ENCODE results near the gene TMEM87B. TPM values are rescaled to one million over a fixed set of nuclear protein-coding genes. Genes with fewer than 3 reads are reported as not detected.

Gene TMEM87B
- total RNA-seq, 2 experiments from 2014 or later, result 13.9 to 22.8 TPM

- Histone ChIP-seq H3K9me3 (ENCODE audit: low read length) (no peaks in the 10 kb centered on the region), H3K4me1 (ENCODE audit: insufficient read depth, low read length, poor library complexity, severe bottlenecking) (no peaks in the 10 kb centered on the region), H3K36me3 (ENCODE audit: insufficient read depth, low read length) (no peaks in the 10 kb centered on the region), H3K4me3 (ENCODE audit: low read depth, low read length, poor library complexity, severe bottlenecking) (no peak overlapping the region), H3K4me2 (ENCODE audit: low read length) (no peak overlapping the region), H3K9me2 (ENCODE audit: insufficient read depth, low read length) (no peaks in the 10 kb centered on the region), H2AFZ (ENCODE audit: low read length) (no peak overlapping the region), H4K20me1 (ENCODE audit: insufficient read depth, low read length) (no peaks in the 10 kb centered on the region), H3K79me2 (ENCODE audit: insufficient read depth, low read depth, low read length) (no peaks in the 10 kb centered on the region), H3K27ac (ENCODE audit: low read depth, low read length, poor library complexity, severe bottlenecking) (no peak overlapping the region)
- ChIA-PET POLR2A (no interaction called here), CTCF (ENCODE audit: unreplicated experiment) (no interaction called here)
- BruUV-seq (replicated peaks), result no TSS peak
- intact Hi-C loops (cut with micrococcal nuclease; ENCODE audit: unreplicated experiment), result no loop called here
- DNase-seq (ENCODE audit: low spot score), result no peak
- TF ChIP-seq EZH2phosphoT487 (IDR thresholded peaks at IDR 0.05; ENCODE audit: borderline replicate concordance, low read depth, low read length), result no peak
- no peak for TF ChIP-seq CTCF (conservative IDR thresholded peaks at IDR 0.05; ENCODE audit: low read length)
These were observed 34.5 kb upstream of the TMEM87B start for GRCh38 chr2:112020561-112020960.

GRCh38 chr2:112021290-112021689, 33.8 kb upstream of the TMEM87B start:
- Histone ChIP-seq H3K9me2 (ENCODE audit: insufficient read depth, low read length) (no peaks in the 10 kb centered on the region), H3K4me2 (ENCODE audit: low read length) (no peak overlapping the region), H3K4me1 (ENCODE audit: insufficient read depth, low read length, poor library complexity, severe bottlenecking) (no peaks in the 10 kb centered on the region), H2AFZ (ENCODE audit: low read length) (no peak overlapping the region), H3K36me3 (ENCODE audit: insufficient read depth, low read length) (no peaks in the 10 kb centered on the region), H3K9me3 (ENCODE audit: low read length) (no peaks in the 10 kb centered on the region), H3K79me2 (ENCODE audit: insufficient read depth, low read depth, low read length) (no peaks in the 10 kb centered on the region), H3K4me3 (ENCODE audit: low read depth, low read length, poor library complexity, severe bottlenecking) (no peak overlapping the region), H3K27ac (ENCODE audit: low read depth, low read length, poor library complexity, severe bottlenecking) (no peak overlapping the region), H4K20me1 (ENCODE audit: insufficient read depth, low read length) (no peaks in the 10 kb centered on the region)
- no peak for DNase-seq (ENCODE audit: low spot score)
- TF ChIP-seq EZH2phosphoT487 (IDR thresholded peaks at IDR 0.05; ENCODE audit: borderline replicate concordance, low read depth, low read length) (no peak), CTCF (conservative IDR thresholded peaks at IDR 0.05; ENCODE audit: low read length) (no peak)
- BruUV-seq (replicated peaks), result no TSS peak
- CTCF ChIA-PET (ENCODE audit: unreplicated experiment), result no interaction called here
- intact Hi-C loops (cut with micrococcal nuclease; ENCODE audit: unreplicated experiment), result no loop called here
- POLR2A ChIA-PET, result no interaction called here

GRCh38 chr2:112021781-112022231, 33.3 kb upstream of the TMEM87B start:
- POLR2A ChIA-PET, result no interaction called here
- TF ChIP-seq EZH2phosphoT487 (IDR thresholded peaks at IDR 0.05; ENCODE audit: borderline replicate concordance, low read depth, low read length) (no peak), CTCF (conservative IDR thresholded peaks at IDR 0.05; ENCODE audit: low read length) (no peak)
- Histone ChIP-seq H3K27ac (ENCODE audit: low read depth, low read length, poor library complexity, severe bottlenecking) (no peak overlapping the region), H4K20me1 (ENCODE audit: insufficient read depth, low read length) (no peaks in the 10 kb centered on the region), H3K9me2 (ENCODE audit: insufficient read depth, low read length) (no peaks in the 10 kb centered on the region), H2AFZ (ENCODE audit: low read length) (no peak overlapping the region), H3K9me3 (ENCODE audit: low read length) (no peaks in the 10 kb centered on the region), H3K4me2 (ENCODE audit: low read length) (no peak overlapping the region), H3K4me1 (ENCODE audit: insufficient read depth, low read length, poor library complexity, severe bottlenecking) (no peaks in the 10 kb centered on the region), H3K79me2 (ENCODE audit: insufficient read depth, low read depth, low read length) (no peaks in the 10 kb centered on the region), H3K36me3 (ENCODE audit: insufficient read depth, low read length) (no peaks in the 10 kb centered on the region), H3K4me3 (ENCODE audit: low read depth, low read length, poor library complexity, severe bottlenecking) (no peak overlapping the region)
- intact Hi-C loops (cut with micrococcal nuclease; ENCODE audit: unreplicated experiment), result no loop called here
- no peak for DNase-seq (ENCODE audit: low spot score)
- CTCF ChIA-PET (ENCODE audit: unreplicated experiment), result no interaction called here
- no TSS peak for BruUV-seq (replicated peaks)

Measured in OCI-LY7 (cell line).